Measurements from ENCODE around the gene WDR19. TPM values are rescaled to one million over a fixed set of nuclear protein-coding genes. Genes with fewer than 3 reads are reported as not detected.
"Not testable (repeated sequence)": the region's sequence is repeated elsewhere in the genome, so short reads cannot be mapped to it uniquely, and the experiment has no call there.

Gene WDR19
- total and polyA plus RNA-seq, 2 donors (not counting 1 experiment from before 2014, with no cell fraction given), result 34.8 to 36.0 TPM

GRCh38 chr4:39291686-39292085 is 109.4 kb downstream of the WDR19 start:
- H3K4me1 ChIP-seq (ENCODE audit: control insufficient read depth, extremely low read depth, insufficient read depth, low read length), result no peaks in the 10 kb centered on the region
- H3K27ac ChIP-seq (ENCODE audit: insufficient read depth, low read length), result no peak overlapping the region
- no peaks in the 10 kb centered on the region for H3K27me3 ChIP-seq (ENCODE audit: control insufficient read depth, insufficient read depth, low read length)
- TF ChIP-seq CTCF (conservative IDR thresholded peaks at IDR 0.05 in 1 of 2, IDR thresholded peaks at IDR 0.05 in 1 of 2; ENCODE audit: low read depth in 1 of 2, low read length in 2 of 2), result no peak
- no peak for TF ChIP-seq EZH2 (IDR thresholded peaks at IDR 0.05; ENCODE audit: low read length, missing control alignments)
- no peak overlapping the region for H2AFZ ChIP-seq (ENCODE audit: low read length)
- no peaks in the 10 kb centered on the region for H3K9me3 ChIP-seq (ENCODE audit: control insufficient read depth, insufficient read depth, low read depth, low read length)
- H3K36me3 ChIP-seq (ENCODE audit: control insufficient read depth, insufficient read depth, low read length), result peaks cover 8% of the 10 kb centered on the region
- H3K9ac ChIP-seq (ENCODE audit: insufficient read depth, low read length), result no peak overlapping the region
- no peak overlapping the region for H3K4me3 ChIP-seq (replicated peaks in 1 of 4; ENCODE audit: control extremely low read depth in 1 of 4, insufficient read depth in 1 of 4, low read depth in 3 of 4, low read length in 4 of 4)
- no peaks in the 10 kb centered on the region for H3K79me2 ChIP-seq (ENCODE audit: control insufficient read depth, insufficient read depth, low read length)
- no peaks in the 10 kb centered on the region for H4K20me1 ChIP-seq (ENCODE audit: control insufficient read depth, extremely low read depth, insufficient read depth, low read length)
- no peak for DNase-seq (ENCODE audit: low read depth in 2 of 2)
- no peak overlapping the region for H3K4me2 ChIP-seq (ENCODE audit: extremely low read depth, insufficient read depth, low read length)

DNA sequence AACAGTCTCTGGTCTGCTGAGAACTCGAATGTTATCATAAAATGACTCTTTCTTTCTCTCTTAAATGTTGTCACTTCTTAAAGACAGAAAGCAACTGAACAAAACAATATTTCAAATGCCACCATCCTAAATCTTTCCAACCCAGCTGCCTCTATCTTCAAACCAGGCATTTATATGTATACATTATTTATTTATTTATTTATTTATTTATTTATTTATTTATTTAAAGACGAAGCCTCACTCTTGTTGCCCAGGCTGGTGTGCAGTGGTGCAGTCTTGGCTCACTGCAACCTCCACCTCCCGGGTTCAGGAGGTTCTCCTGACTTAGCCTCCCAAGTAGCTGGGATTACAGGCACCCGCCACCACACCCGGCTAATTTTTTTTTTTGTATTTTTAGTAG is 110.1 kb downstream of the WDR19 start:
- H3K9me3 ChIP-seq (ENCODE audit: control insufficient read depth, insufficient read depth, low read depth, low read length); DNase-seq (ENCODE audit: low read depth in 2 of 2); H3K4me2 ChIP-seq (ENCODE audit: extremely low read depth, insufficient read depth, low read length); H3K27ac ChIP-seq (ENCODE audit: insufficient read depth, low read length); H2AFZ ChIP-seq (ENCODE audit: low read length); H3K4me3 ChIP-seq (replicated peaks in 1 of 4; ENCODE audit: control extremely low read depth in 1 of 4, insufficient read depth in 1 of 4, low read depth in 3 of 4, low read length in 4 of 4); H4K20me1 ChIP-seq (ENCODE audit: control insufficient read depth, extremely low read depth, insufficient read depth, low read length); H3K27me3 ChIP-seq (ENCODE audit: control insufficient read depth, insufficient read depth, low read length); H3K79me2 ChIP-seq (ENCODE audit: control insufficient read depth, insufficient read depth, low read length); H3K9ac ChIP-seq (ENCODE audit: insufficient read depth, low read length); H3K4me1 ChIP-seq (ENCODE audit: control insufficient read depth, extremely low read depth, insufficient read depth, low read length); H3K36me3 ChIP-seq (ENCODE audit: control insufficient read depth, insufficient read depth, low read length): not testable (repeated sequence)

DNA sequence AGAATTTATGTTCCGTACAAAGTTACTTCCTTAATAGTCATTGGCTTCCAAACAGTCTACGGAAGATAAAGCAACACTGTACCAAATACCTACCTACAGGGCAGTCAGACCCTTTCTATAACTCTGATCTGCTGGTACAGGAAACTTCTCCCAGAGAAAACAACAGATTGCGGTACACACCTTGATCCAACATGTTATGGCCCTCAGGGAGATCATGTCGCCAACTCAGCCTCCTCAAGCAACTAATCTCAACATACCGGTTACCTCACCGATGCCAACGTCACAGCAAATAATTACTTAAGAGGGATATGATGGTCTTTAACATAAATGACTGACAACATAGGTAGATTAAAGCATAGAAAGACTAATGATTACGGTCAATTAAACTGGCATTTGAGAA is 113.5 kb downstream of the WDR19 start:
- H3K27ac ChIP-seq (ENCODE audit: insufficient read depth, low read length), result no peak overlapping the region
- DNase-seq (ENCODE audit: low read depth in 2 of 2), result no peak
- no peaks in the 10 kb centered on the region for H4K20me1 ChIP-seq (ENCODE audit: control insufficient read depth, extremely low read depth, insufficient read depth, low read length)
- no peaks in the 10 kb centered on the region for H3K9me3 ChIP-seq (ENCODE audit: control insufficient read depth, insufficient read depth, low read depth, low read length)
- no peaks in the 10 kb centered on the region for H3K4me1 ChIP-seq (ENCODE audit: control insufficient read depth, extremely low read depth, insufficient read depth, low read length)
- H3K9ac ChIP-seq (ENCODE audit: insufficient read depth, low read length), result no peak overlapping the region
- H3K36me3 ChIP-seq (ENCODE audit: control insufficient read depth, insufficient read depth, low read length), result peaks cover 7% of the 10 kb centered on the region
- H3K27me3 ChIP-seq (ENCODE audit: control insufficient read depth, insufficient read depth, low read length), result no peaks in the 10 kb centered on the region
- H2AFZ ChIP-seq (ENCODE audit: low read length), result no peak overlapping the region
- TF ChIP-seq CTCF (conservative IDR thresholded peaks at IDR 0.05 in 1 of 2, IDR thresholded peaks at IDR 0.05 in 1 of 2; ENCODE audit: low read depth in 1 of 2, low read length in 2 of 2), result no peak
- no peak for TF ChIP-seq EZH2 (IDR thresholded peaks at IDR 0.05; ENCODE audit: low read length, missing control alignments)
- H3K79me2 ChIP-seq (ENCODE audit: control insufficient read depth, insufficient read depth, low read length), result no peaks in the 10 kb centered on the region
- H3K4me2 ChIP-seq (ENCODE audit: extremely low read depth, insufficient read depth, low read length), result no peak overlapping the region
- H3K4me3 ChIP-seq (replicated peaks in 1 of 4; ENCODE audit: control extremely low read depth in 1 of 4, insufficient read depth in 1 of 4, low read depth in 3 of 4, low read length in 4 of 4), result no peak overlapping the region

Data from fibroblast of lung (primary cell).